H54 (cell line): ENCODE results near the gene ITPR3.
A peak's percentile ranks its signal among the peaks of the same experiment; 100 is the strongest.

Experiments used
- DNase-seq: peaks from one replicate; pipeline ENCODE4 v3.0.0; 2011; ENCODE audit warnings: low spot score, mixed read lengths; ENCODE audit not compliant: insufficient read length
- FAIRE-seq: peaks from 3 replicates; lab custom pipeline; 2011; peaks lifted over from hg19 to GRCh38; lab: Jason Lieb, UNC
- POLR2A ChIP-seq: IDR thresholded peaks from 2 replicates; pipeline ENCODE4 v1.6.1; 2011; ENCODE audit warnings: low read depth, mild to moderate bottlenecking, low read length

Gene ITPR3

GRCh38 chr6:33690766-33691165, 69.6 kb downstream of the ITPR3 start:
- FAIRE-seq, result no peak
- TF ChIP-seq POLR2A, result no peak
- no peak for DNase-seq

- TF ChIP-seq POLR2A, result no peak
- DNase-seq, result no peak
- FAIRE-seq, result no peak
Measured at GRCh38 chr6:33691456-33692077, 70.4 kb downstream of the ITPR3 start.

- DNase-seq (peak; percentile 75), FAIRE-seq (no peak)
- no peak for TF ChIP-seq POLR2A
Measured at GRCh38 chr6:33692078-33692759, 71.1 kb downstream of the ITPR3 start.

- TF ChIP-seq POLR2A, result no peak
- DNase-seq (no peak), FAIRE-seq (no peak)
Measured at GRCh38 chr6:33692760-33693158, 71.6 kb downstream of the ITPR3 start.

GRCh38 chr6:33693186-33694105, 72.3 kb downstream of the ITPR3 start:
- no peak for TF ChIP-seq POLR2A
- DNase-seq (no peak), FAIRE-seq (no peak)

GRCh38 chr6:33694401-33694931, 73.3 kb downstream of the ITPR3 start:
- no peak; the same call in 1 of the 2 replicates for TF ChIP-seq POLR2A
- FAIRE-seq (no peak), DNase-seq (peak; percentile 80)

- TF ChIP-seq POLR2A, result no peak
- FAIRE-seq, result no peak
- DNase-seq, result no peak
Measured at GRCh38 chr6:33694977-33695376, 73.9 kb downstream of the ITPR3 start.

- TF ChIP-seq POLR2A, result no peak
- DNase-seq (no peak), FAIRE-seq (no peak)
Measured at GRCh38 chr6:33695451-33695887, 74.3 kb downstream of the ITPR3 start.

- no peak for TF ChIP-seq POLR2A
- FAIRE-seq, result no peak
- DNase-seq, result no peak
Measured at GRCh38 chr6:33696076-33696475, 75.0 kb downstream of the ITPR3 start.

GRCh38 chr6:33696548-33697518, 75.7 kb downstream of the ITPR3 start:
- DNase-seq (peak; percentile 68), FAIRE-seq (peak; percentile 62)
- TF ChIP-seq POLR2A, result no peak

- FAIRE-seq (no peak), DNase-seq (no peak)
- no peak for TF ChIP-seq POLR2A
Measured at GRCh38 chr6:33697845-33698244, 76.7 kb downstream of the ITPR3 start.

- DNase-seq (no peak), FAIRE-seq (no peak)
- no peak for TF ChIP-seq POLR2A
Measured at GRCh38 chr6:33698494-33698893, 77.4 kb downstream of the ITPR3 start.

- TF ChIP-seq POLR2A, result no peak
- no peak for FAIRE-seq
- no peak for DNase-seq
Measured at GRCh38 chr6:33699131-33699530, 78.0 kb downstream of the ITPR3 start.
